Parathyroid adenoma (tissue), 2 donors: ENCODE measurements around the gene DMRTA1.
A peak's percentile ranks its signal among the peaks of the same experiment; 100 is the strongest.

Experiments used
- H2AFZ ChIP-seq: fragments of 300-600 bp; sonication (generic); one replicate; pipeline ENCODE4 v1.7.0; 2017; ENCODE audit warnings: antibody characterized with exemption, mild to moderate bottlenecking
- H3K27ac ChIP-seq: fragments of 300-600 bp; sonication (generic); one replicate; pipeline ENCODE4 v1.7.0; 2017
- H3K27me3 ChIP-seq: fragments of 300-600 bp; sonication (generic); one replicate; pipeline ENCODE4 v1.7.0; 2017; ENCODE audit warnings: low read length; ENCODE audit not compliant: control insufficient read depth, insufficient read depth
- H3K36me3 ChIP-seq: fragments of 300-600 bp; sonication (generic); one replicate; pipeline ENCODE4 v1.7.0; 2017; ENCODE audit warnings: low read length; ENCODE audit not compliant: control insufficient read depth, insufficient read depth
- H3K4me1 ChIP-seq: fragments of 300-600 bp; sonication (generic); one replicate; pipeline ENCODE4 v1.7.0; 2017; ENCODE audit warnings: control low read depth
- H3K4me2 ChIP-seq: fragments of 300-600 bp; sonication (generic); one replicate; pipeline ENCODE4 v1.7.0; 2017; ENCODE audit warnings: low read length
- H3K4me3 ChIP-seq: fragments of 300-600 bp; sonication (generic); one replicate; pipeline ENCODE4 v1.7.0; 2017; ENCODE audit warnings: low read depth, low read length
- H3K79me2 ChIP-seq: fragments of 300-600 bp; sonication (generic); one replicate; pipeline ENCODE4 v1.7.0; 2017; ENCODE audit warnings: control low read depth
- H3K9ac ChIP-seq: fragments of 300-600 bp; sonication (generic); one replicate; pipeline ENCODE4 v1.7.0; 2017; ENCODE audit warnings: mild to moderate bottlenecking
- H3K9me3 ChIP-seq: fragments of 300-600 bp; sonication (generic); one replicate; pipeline ENCODE4 v1.7.0; 2017; ENCODE audit warnings: low read length; ENCODE audit not compliant: control insufficient read depth
- CTCF ChIP-seq: fragments of 300-600 bp; sonication (generic); IDR thresholded peaks from one replicate; pipeline ENCODE4 v1.7.0; 2017; ENCODE audit warnings: antibody characterized with exemption, mild to moderate bottlenecking
- donor health status: primary hyperparathyroidism.

Gene DMRTA1

GRCh38 chr9:22446589-22446949 lies at the start of gene DMRTA1:
Gene DMRTA1, plus strand, starts transcription at chr9:22446824. Its CDS starts 242 bp downstream, at chr9:22447066.
- Histone ChIP-seq H3K4me3 (peak within 1 kb of the TSS; percentile 77), H3K79me2 (no peaks in the 10 kb centered on the region), H3K36me3 (no peaks in the 10 kb centered on the region), H3K27ac (peak within 1 kb of the TSS; percentile 93), H3K4me2 (peak within 1 kb of the TSS; percentile 66), H3K9me3 (no peaks in the 10 kb centered on the region), H2AFZ (peak within 1 kb of the TSS; percentile 84), H3K27me3 (no peaks in the 10 kb centered on the region), H3K9ac (peak within 1 kb of the TSS; percentile 76), H3K4me1 (no peaks in the 10 kb centered on the region)
- TF ChIP-seq CTCF: no peak

- Histone ChIP-seq H3K4me1 (no peaks in the 10 kb centered on the region), H3K9ac (no peak overlapping the region), H3K36me3 (no peaks in the 10 kb centered on the region), H3K4me2 (no peak overlapping the region), H3K4me3 (no peak overlapping the region), H3K27ac (no peak overlapping the region), H3K27me3 (no peaks in the 10 kb centered on the region), H3K79me2 (no peaks in the 10 kb centered on the region), H3K9me3 (no peaks in the 10 kb centered on the region), H2AFZ (no peak overlapping the region)
- no peak for TF ChIP-seq CTCF
Measured at GRCh38 chr9:22401671-22402070, 45.0 kb upstream of the DMRTA1 start.

- H3K27ac ChIP-seq: no peak overlapping the region
- no peaks in the 10 kb centered on the region for H3K79me2 ChIP-seq
- no peaks in the 10 kb centered on the region for H3K36me3 ChIP-seq
- no peak overlapping the region for H3K4me2 ChIP-seq
- H3K4me3 ChIP-seq: no peak overlapping the region
- no peak for TF ChIP-seq CTCF
- H3K9me3 ChIP-seq: no peaks in the 10 kb centered on the region
- no peak overlapping the region for H2AFZ ChIP-seq
- H3K4me1 ChIP-seq: no peaks in the 10 kb centered on the region
- no peaks in the 10 kb centered on the region for H3K27me3 ChIP-seq
- H3K9ac ChIP-seq: no peak overlapping the region
Measured at GRCh38 chr9:22405869-22406659, 40.6 kb upstream of the DMRTA1 start.

- no peaks in the 10 kb centered on the region for H3K79me2 ChIP-seq
- no peak overlapping the region for H3K27ac ChIP-seq
- no peak for TF ChIP-seq CTCF
- no peaks in the 10 kb centered on the region for H3K27me3 ChIP-seq
- H3K4me1 ChIP-seq: no peaks in the 10 kb centered on the region
- no peak overlapping the region for H3K4me2 ChIP-seq
- H3K4me3 ChIP-seq: no peak overlapping the region
- H3K9me3 ChIP-seq: no peaks in the 10 kb centered on the region
- no peak overlapping the region for H2AFZ ChIP-seq
- H3K9ac ChIP-seq: no peak overlapping the region
- no peaks in the 10 kb centered on the region for H3K36me3 ChIP-seq
Measured at GRCh38 chr9:22413884-22414283, 32.7 kb upstream of the DMRTA1 start.
